Parathyroid adenoma (tissue), 2 donors: ENCODE results near the gene SGMS1.
A peak's percentile ranks its signal among the peaks of the same experiment; 100 is the strongest.

Experiments used
- H2AFZ ChIP-seq: fragments of 300-600 bp; sonication (generic); one replicate; pipeline ENCODE4 v1.7.0; 2017; ENCODE audit warnings: antibody characterized with exemption, mild to moderate bottlenecking
- H3K27ac ChIP-seq: fragments of 300-600 bp; sonication (generic); one replicate; pipeline ENCODE4 v1.7.0; 2017
- H3K27me3 ChIP-seq: fragments of 300-600 bp; sonication (generic); one replicate; pipeline ENCODE4 v1.7.0; 2017; ENCODE audit warnings: low read length; ENCODE audit not compliant: control insufficient read depth, insufficient read depth
- H3K36me3 ChIP-seq: fragments of 300-600 bp; sonication (generic); one replicate; pipeline ENCODE4 v1.7.0; 2017; ENCODE audit warnings: low read length; ENCODE audit not compliant: control insufficient read depth, insufficient read depth
- H3K4me1 ChIP-seq: fragments of 300-600 bp; sonication (generic); one replicate; pipeline ENCODE4 v1.7.0; 2017; ENCODE audit warnings: control low read depth
- H3K4me2 ChIP-seq: fragments of 300-600 bp; sonication (generic); one replicate; pipeline ENCODE4 v1.7.0; 2017; ENCODE audit warnings: low read length
- H3K4me3 ChIP-seq: fragments of 300-600 bp; sonication (generic); one replicate; pipeline ENCODE4 v1.7.0; 2017; ENCODE audit warnings: low read depth, low read length
- H3K79me2 ChIP-seq: fragments of 300-600 bp; sonication (generic); one replicate; pipeline ENCODE4 v1.7.0; 2017; ENCODE audit warnings: control low read depth
- H3K9ac ChIP-seq: fragments of 300-600 bp; sonication (generic); one replicate; pipeline ENCODE4 v1.7.0; 2017; ENCODE audit warnings: mild to moderate bottlenecking
- H3K9me3 ChIP-seq: fragments of 300-600 bp; sonication (generic); one replicate; pipeline ENCODE4 v1.7.0; 2017; ENCODE audit warnings: low read length; ENCODE audit not compliant: control insufficient read depth
- TF ChIP-seq, protein P1 (sequence below): fragments of 300-600 bp; sonication (generic); IDR thresholded peaks from one replicate; pipeline ENCODE4 v1.7.0; 2017; ENCODE audit warnings: antibody characterized with exemption, mild to moderate bottlenecking
- donor health status: primary hyperparathyroidism.

The SGMS1 gene

GRCh38 chr10:50423448-50423847, 200.3 kb downstream of the SGMS1 start:
- Histone ChIP-seq H3K4me2 (no peak overlapping the region), H3K4me3 (no peak overlapping the region), H3K9ac (no peak overlapping the region), H3K27me3 (no peaks in the 10 kb centered on the region), H3K27ac (no peak overlapping the region), H3K79me2 (peaks cover 39% of the 10 kb centered on the region), H3K4me1 (peaks cover 31% of the 10 kb centered on the region), H3K9me3 (no peaks in the 10 kb centered on the region), H3K36me3 (no peaks in the 10 kb centered on the region), H2AFZ (no peak overlapping the region)
- TF ChIP-seq, protein P1, sequence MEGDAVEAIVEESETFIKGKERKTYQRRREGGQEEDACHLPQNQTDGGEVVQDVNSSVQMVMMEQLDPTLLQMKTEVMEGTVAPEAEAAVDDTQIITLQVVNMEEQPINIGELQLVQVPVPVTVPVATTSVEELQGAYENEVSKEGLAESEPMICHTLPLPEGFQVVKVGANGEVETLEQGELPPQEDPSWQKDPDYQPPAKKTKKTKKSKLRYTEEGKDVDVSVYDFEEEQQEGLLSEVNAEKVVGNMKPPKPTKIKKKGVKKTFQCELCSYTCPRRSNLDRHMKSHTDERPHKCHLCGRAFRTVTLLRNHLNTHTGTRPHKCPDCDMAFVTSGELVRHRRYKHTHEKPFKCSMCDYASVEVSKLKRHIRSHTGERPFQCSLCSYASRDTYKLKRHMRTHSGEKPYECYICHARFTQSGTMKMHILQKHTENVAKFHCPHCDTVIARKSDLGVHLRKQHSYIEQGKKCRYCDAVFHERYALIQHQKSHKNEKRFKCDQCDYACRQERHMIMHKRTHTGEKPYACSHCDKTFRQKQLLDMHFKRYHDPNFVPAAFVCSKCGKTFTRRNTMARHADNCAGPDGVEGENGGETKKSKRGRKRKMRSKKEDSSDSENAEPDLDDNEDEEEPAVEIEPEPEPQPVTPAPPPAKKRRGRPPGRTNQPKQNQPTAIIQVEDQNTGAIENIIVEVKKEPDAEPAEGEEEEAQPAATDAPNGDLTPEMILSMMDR: no peak

- H3K4me2 ChIP-seq: no peak overlapping the region
- TF ChIP-seq, protein P1: no peak
- no peak overlapping the region for H3K27ac ChIP-seq
- no peaks in the 10 kb centered on the region for H3K9me3 ChIP-seq
- no peak overlapping the region for H3K9ac ChIP-seq
- H3K36me3 ChIP-seq: no peaks in the 10 kb centered on the region
- no peak overlapping the region for H3K4me3 ChIP-seq
- H2AFZ ChIP-seq: no peak overlapping the region
- peaks cover 29% of the 10 kb centered on the region for H3K4me1 ChIP-seq
- H3K79me2 ChIP-seq: peaks cover 40% of the 10 kb centered on the region
- no peaks in the 10 kb centered on the region for H3K27me3 ChIP-seq
Measured at GRCh38 chr10:50422259-50422658, 201.5 kb downstream of the SGMS1 start.

DNA sequence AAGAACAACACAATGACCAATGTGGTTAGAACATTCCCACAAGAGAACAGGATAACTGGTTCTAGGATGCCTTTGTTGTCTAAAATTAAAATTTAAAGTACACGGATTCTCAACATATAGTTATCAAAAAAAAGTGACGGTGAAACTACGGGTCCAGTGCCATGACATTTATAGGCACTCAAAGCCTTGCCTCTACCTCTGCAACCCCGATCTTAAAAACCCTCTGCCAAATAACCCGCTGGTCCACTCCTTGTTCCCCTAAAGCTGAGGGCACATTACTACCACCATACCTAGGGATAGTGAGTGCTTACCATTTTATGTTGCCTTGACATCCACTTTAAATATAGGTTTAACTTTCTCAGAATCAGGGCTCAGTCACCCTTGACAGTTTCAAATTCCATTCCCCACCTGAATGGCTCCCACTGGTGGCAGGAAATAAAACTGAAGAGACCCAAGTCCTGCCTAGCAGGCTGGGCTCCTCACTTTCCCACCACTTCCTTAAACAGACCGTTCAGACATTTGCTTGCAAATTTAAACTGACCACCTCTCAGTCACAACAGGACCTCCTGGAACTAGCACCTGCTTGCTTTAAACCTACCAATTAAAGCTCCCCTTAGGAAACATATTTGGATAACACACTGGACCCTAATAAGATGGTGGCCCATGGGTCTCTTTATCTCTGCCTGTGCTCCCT, 202.6 kb downstream of the SGMS1 start:
- Histone ChIP-seq H3K36me3 (no peaks in the 10 kb centered on the region), H3K4me1 (peaks cover 29% of the 10 kb centered on the region), H3K9me3 (no peaks in the 10 kb centered on the region), H2AFZ (no peak overlapping the region), H3K79me2 (peaks cover 40% of the 10 kb centered on the region), H3K4me2 (no peak overlapping the region), H3K27ac (no peak overlapping the region), H3K27me3 (no peaks in the 10 kb centered on the region), H3K9ac (no peak overlapping the region), H3K4me3 (no peak overlapping the region)
- TF ChIP-seq, protein P1: peak; percentile 71

DNA sequence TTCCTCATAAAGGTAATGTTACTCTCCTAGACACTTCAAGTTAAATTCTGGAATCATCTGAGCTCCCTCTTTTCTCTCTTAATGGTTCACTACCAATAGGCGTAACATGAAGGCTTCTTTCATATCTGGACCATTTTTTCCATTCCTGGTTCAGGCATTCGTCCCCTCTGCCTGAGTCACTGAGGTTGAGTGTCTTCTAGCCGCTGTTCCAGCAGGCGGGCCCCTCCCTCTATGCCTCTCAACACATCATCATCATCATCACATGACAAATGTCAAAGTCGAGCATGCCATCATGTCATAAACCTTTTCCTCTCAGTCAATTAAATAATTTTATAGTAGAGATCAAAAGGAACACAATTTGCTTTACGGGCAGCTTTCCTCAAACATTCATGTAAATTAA, 203.6 kb downstream of the SGMS1 start:
- Histone ChIP-seq H3K4me2 (peak overlapping the region; percentile 4), H3K4me1 (peaks cover 29% of the 10 kb centered on the region), H3K27me3 (no peaks in the 10 kb centered on the region), H3K9me3 (no peaks in the 10 kb centered on the region), H3K36me3 (no peaks in the 10 kb centered on the region), H3K4me3 (no peak overlapping the region), H3K79me2 (peaks cover 40% of the 10 kb centered on the region), H3K9ac (no peak overlapping the region), H2AFZ (no peak overlapping the region), H3K27ac (no peak overlapping the region)
- TF ChIP-seq, protein P1: no peak

- Histone ChIP-seq H3K4me1 (peaks cover 29% of the 10 kb centered on the region), H3K79me2 (peaks cover 40% of the 10 kb centered on the region), H3K9ac (no peak overlapping the region), H3K27me3 (no peaks in the 10 kb centered on the region), H3K4me3 (no peak overlapping the region), H3K36me3 (no peaks in the 10 kb centered on the region), H3K27ac (no peak overlapping the region), H3K4me2 (no peak overlapping the region), H2AFZ (no peak overlapping the region), H3K9me3 (no peaks in the 10 kb centered on the region)
- TF ChIP-seq, protein P1: no peak
Measured at GRCh38 chr10:50419756-50420155, 204.0 kb downstream of the SGMS1 start.
